ENCODE results near the gene PLTP. TPM values are rescaled to one million over a fixed set of nuclear protein-coding genes. Genes with fewer than 3 reads are reported as not detected.

PLTP gene
- total and polyA plus RNA-seq, 2 of the 13 experiments (the other 11 are each of a cell fraction or from before 2014, with no cell fraction given) = 16.9 to 28.6 TPM

GRCh38 chr20:45958593-45958992, 46.6 kb upstream of the PLTP start:
- H4K20me1 ChIP-seq (ENCODE audit: insufficient read depth, low read length) = no peaks in the 10 kb centered on the region
- H3K9ac ChIP-seq (ENCODE audit: insufficient read depth, low read depth, low read length) = no peak overlapping the region
- no peak overlapping the region for H3K4me3 ChIP-seq (replicated peaks in 1 of 3; ENCODE audit: insufficient read depth in 1 of 3, low read depth in 2 of 3, low read length in 3 of 3)
- H3K9me3 ChIP-seq (ENCODE audit: low read length) = no peaks in the 10 kb centered on the region
- POLR2A ChIA-PET = interaction anchor here (0.9 to 1.8 kb wide), 4 partner anchors 9 to 68 kb away, joined by 4 to 9 read pairs (median 5); no protein-coding TSS in a partner anchor
- H3K4me2 ChIP-seq (ENCODE audit: low read depth, low read length) = no peak overlapping the region
- no peak for FAIRE-seq
- DNase-seq (ENCODE audit: low spot score) = no peak
- H2AFZ ChIP-seq (ENCODE audit: low read length) = no peak overlapping the region
- CTCF ChIA-PET (ENCODE audit: low intra/inter-chr PET ratio, low total read pairs) = no interaction called here
- BruUV-seq (replicated peaks) = no TSS peak
- in situ Hi-C loops (cut with HindIII; ENCODE audit: extremely low pct_ligation_motif_present, low pct_unique_long_range_greater_than_20kb) = no loop called here
- H3K27ac ChIP-seq (ENCODE audit: extremely low read length, insufficient read depth, low read length) = no peak overlapping the region
- no peaks in the 10 kb centered on the region for H3K79me2 ChIP-seq (ENCODE audit: insufficient read depth, low read length)
- ATAC-seq = no peak
- TF ChIP-seq SNAPC5 (CRISPR knock-in tag; IDR thresholded peaks at IDR 0.05; ENCODE audit: borderline replicate concordance) (no peak), ZSCAN21 (CRISPR knock-in tag; IDR thresholded peaks at IDR 0.05; ENCODE audit: borderline replicate concordance) (no peak), ZNF572 (CRISPR knock-in tag; IDR thresholded peaks at IDR 0.05) (no peak), ZNF7 (CRISPR knock-in tag; IDR thresholded peaks at IDR 0.05) (no peak), ZNF746 (CRISPR knock-in tag; IDR thresholded peaks at IDR 0.05) (no peak), PRDM4 (CRISPR knock-in tag; IDR thresholded peaks at IDR 0.05; ENCODE audit: borderline replicate concordance) (no peak), MLXIP (CRISPR knock-in tag; IDR thresholded peaks at IDR 0.05; ENCODE audit: borderline replicate concordance) (no peak), ZNF33B (CRISPR knock-in tag; IDR thresholded peaks at IDR 0.05) (no peak)
- intact Hi-C loops (cut with micrococcal nuclease; ENCODE audit: unreplicated experiment) = no loop called here
- 94% methylated on average over 4 of the region's 4 CpGs for WGBS (ENCODE audit: low lambda C conversion rate)
- H3K36me3 ChIP-seq (replicated peaks in 1 of 2; ENCODE audit: control insufficient read depth in 1 of 2, insufficient read depth in 2 of 2, low read length in 2 of 2) = peaks cover 49 to 65% of the 10 kb centered on the region in 2 experiments
- no peaks in the 10 kb centered on the region for H3K27me3 ChIP-seq (ENCODE audit: control insufficient read depth in 1 of 2, insufficient read depth in 2 of 2, low read length in 2 of 2)
- H3K4me1 ChIP-seq (ENCODE audit: insufficient read depth, low read length) = no peaks in the 10 kb centered on the region

Data from HepG2 (cell line).